Astrocyte (in vitro differentiated cells and primary cell): ENCODE measurements around the gene EEF1B2. TPM values are rescaled to one million over a fixed set of nuclear protein-coding genes. Genes with fewer than 3 reads are reported as not detected.
"Not testable (repeated sequence)": the region's sequence is repeated elsewhere in the genome, so short reads cannot be mapped to it uniquely, and the experiment has no call there.

Experiments
- DNase-seq: peaks from one replicate; pipeline ENCODE4 v3.0.0-alpha.2; 2010; ENCODE audit warnings: low read depth
- FAIRE-seq: peaks from 2 replicates; lab custom pipeline; 2011; peaks lifted over from hg19 to GRCh38; lab: Jason Lieb, UNC
- H2AFZ ChIP-seq: 2 replicates; pipeline ENCODE4 v1.6.0; 2012; ENCODE audit warnings: low read depth, low read length, inconsistent platforms
- H3K27ac ChIP-seq: 2 replicates; pipeline ENCODE4 v1.5.1; 2011; ENCODE audit warnings: low read depth, low read length, inconsistent platforms
- H3K27me3 ChIP-seq: 2 replicates; pipeline ENCODE4 v1.6.0; 2011; ENCODE audit warnings: low read length, inconsistent platforms; ENCODE audit not compliant: insufficient read depth
- H3K36me3 ChIP-seq: 2 replicates; pipeline ENCODE4 v1.5.1; 2011; ENCODE audit warnings: low read length, inconsistent platforms; ENCODE audit not compliant: insufficient read depth
- H3K4me1 ChIP-seq: 2 replicates; pipeline ENCODE4 v1.5.1; 2011; ENCODE audit warnings: low read length, inconsistent platforms; ENCODE audit not compliant: insufficient read depth
- H3K4me2 ChIP-seq: 2 replicates; pipeline ENCODE4 v1.6.0; 2012; ENCODE audit warnings: low read length, inconsistent platforms
- H3K4me3 ChIP-seq: 2 replicates; pipeline ENCODE4 v1.5.1; 2011; ENCODE audit warnings: low read depth, mild to moderate bottlenecking, low read length, inconsistent platforms; ENCODE audit not compliant: insufficient read depth
- H3K79me2 ChIP-seq: 2 replicates; pipeline ENCODE4 v1.6.0; 2012; ENCODE audit warnings: mild to moderate bottlenecking, low read length, inconsistent platforms; ENCODE audit not compliant: insufficient read depth
- H3K9ac ChIP-seq: 2 replicates; pipeline ENCODE4 v1.6.0; 2012; ENCODE audit warnings: mild to moderate bottlenecking, low read length, inconsistent platforms
- H3K9me3 ChIP-seq: 2 replicates; pipeline ENCODE4 v1.5.1; 2012; ENCODE audit warnings: low read depth, mild to moderate bottlenecking, low read length, inconsistent platforms; ENCODE audit not compliant: insufficient read depth
- H4K20me1 ChIP-seq: 2 replicates; pipeline ENCODE4 v1.6.0; 2012; ENCODE audit warnings: low read length, inconsistent platforms; ENCODE audit not compliant: insufficient read depth
- H3K27ac Mint-ChIP-seq: one replicate; pipeline ENCODE4 v1.8.0; 2021; ENCODE audit warnings: mild to moderate bottlenecking, mixed read lengths; ENCODE audit not compliant: unreplicated experiment
- H3K27me3 Mint-ChIP-seq: one replicate; pipeline ENCODE4 v1.8.0; 2021; ENCODE audit warnings: low read depth, mixed read lengths; ENCODE audit not compliant: unreplicated experiment
- H3K36me3 Mint-ChIP-seq: one replicate; pipeline ENCODE4 v1.8.0; 2021; ENCODE audit warnings: low read depth, mixed read lengths; ENCODE audit not compliant: unreplicated experiment
- H3K4me1 Mint-ChIP-seq: one replicate; pipeline ENCODE4 v1.8.0; 2021; ENCODE audit warnings: low read depth, mixed read lengths; ENCODE audit not compliant: unreplicated experiment
- H3K4me3 Mint-ChIP-seq: one replicate; pipeline ENCODE4 v1.8.0; 2021; ENCODE audit warnings: mild to moderate bottlenecking, moderate library complexity, mixed read lengths; ENCODE audit not compliant: unreplicated experiment
- H3K9me3 Mint-ChIP-seq: one replicate; pipeline ENCODE4 v1.8.0; 2021; ENCODE audit warnings: mild to moderate bottlenecking, mixed read lengths; ENCODE audit not compliant: unreplicated experiment
- CTCF ChIP-seq: IDR thresholded peaks from 2 replicates; pipeline ENCODE4 v1.5.1; 2011; ENCODE audit warnings: low read depth, mild to moderate bottlenecking, inconsistent platforms, low read length, moderate library complexity; ENCODE audit not compliant: insufficient read depth
- EZH2 ChIP-seq: IDR thresholded peaks from 2 replicates; pipeline ENCODE4 v1.6.1; 2012; ENCODE audit warnings: mild to moderate bottlenecking, low read length, inconsistent platforms; ENCODE audit not compliant: insufficient read depth
- total RNA-seq: library from RNA; stranded (reverse); gene quantifications from 2 replicates; pipeline ENCODE4 v1.2.1, GENCODE V29; 2021

Gene EEF1B2
- total RNA-seq, 1 donor from 2014 or later: 546 TPM

GRCh38 chr2:206164261-206164862 is 4.7 kb downstream of the EEF1B2 start:
- Histone ChIP-seq H3K4me1 (peaks cover 3% of the 10 kb centered on the region), H3K79me2 (peaks cover 40% of the 10 kb centered on the region), H3K36me3 (peaks cover 24% of the 10 kb centered on the region), H3K27ac (no peak overlapping the region), H3K4me2 (no peak overlapping the region), H3K9ac (no peak overlapping the region), H3K27me3 (no peaks in the 10 kb centered on the region), H3K4me3 (no peak overlapping the region), H2AFZ (no peak overlapping the region), H4K20me1 (peaks cover 33% of the 10 kb centered on the region), H3K9me3 (no peaks in the 10 kb centered on the region)
- Mint-ChIP-seq H3K36me3 (peaks cover 16% of the 10 kb centered on the region), H3K4me1 (peaks cover 27% of the 10 kb centered on the region), H3K4me3 (no peak overlapping the region), H3K27ac (no peak overlapping the region), H3K27me3 (no peaks in the 10 kb centered on the region), H3K9me3 (peaks cover 3% of the 10 kb centered on the region)
- no peak for DNase-seq
- no peak for FAIRE-seq
- TF ChIP-seq EZH2: no peak
- TF ChIP-seq CTCF: peak; percentile 79

GRCh38 chr2:206168230-206168629 is 8.5 kb downstream of the EEF1B2 start:
- H3K4me1 ChIP-seq, H3K36me3 ChIP-seq, H3K79me2 ChIP-seq, H3K9me3 Mint-ChIP-seq, H3K4me3 Mint-ChIP-seq, H3K27me3 Mint-ChIP-seq, H2AFZ ChIP-seq, FAIRE-seq, H3K27ac ChIP-seq, H3K4me3 ChIP-seq, H3K27ac Mint-ChIP-seq, H3K9ac ChIP-seq, H3K27me3 ChIP-seq, H3K4me2 ChIP-seq, H3K9me3 ChIP-seq, DNase-seq, H3K4me1 Mint-ChIP-seq: not testable (repeated sequence)
- H4K20me1 ChIP-seq: peaks cover 14% of the 10 kb centered on the region
- peaks cover 22% of the 10 kb centered on the region for H3K36me3 Mint-ChIP-seq

- FAIRE-seq, H3K27ac Mint-ChIP-seq: not testable (repeated sequence)
Observed at GRCh38 chr2:206171624-206172397, 12.1 kb downstream of the EEF1B2 start.

More at GRCh38 chr2:206171624-206172397, 12.1 kb downstream of the EEF1B2 start:
- H3K9ac ChIP-seq, H3K79me2 ChIP-seq, H3K27me3 ChIP-seq, H3K27ac ChIP-seq, H3K4me1 ChIP-seq, H3K27me3 Mint-ChIP-seq, H3K36me3 ChIP-seq, H3K4me3 Mint-ChIP-seq, DNase-seq, H3K9me3 Mint-ChIP-seq, H3K4me1 Mint-ChIP-seq, H2AFZ ChIP-seq, H3K4me2 ChIP-seq, H3K9me3 ChIP-seq, H4K20me1 ChIP-seq, H3K4me3 ChIP-seq: not testable (repeated sequence)
- peaks cover 21% of the 10 kb centered on the region for H3K36me3 Mint-ChIP-seq
